COLO668 (cell line): ENCODE results near the gene CHMP4A.
"Not testable (repeated sequence)": the region's sequence is repeated elsewhere in the genome, so short reads cannot be mapped to it uniquely, and the experiment has no call there.

Source experiments
- DNase-seq: peaks from one replicate; lab custom pipeline; 2025; ENCODE audit not compliant: unreplicated experiment; lab: John Stamatoyannopoulos, UW

CHMP4A gene

GRCh38 chr14:24247422-24247821 lies 34.1 kb upstream of the CHMP4A start:
- DNase-seq, result no peak

- no peak for DNase-seq
Measured at GRCh38 chr14:24246765-24247212, 33.5 kb upstream of the CHMP4A start.

GRCh38 chr14:24245350-24245749 lies 32.1 kb upstream of the CHMP4A start:
- DNase-seq, result not testable (repeated sequence)

- DNase-seq, result peak; percentile 46
Measured at GRCh38 chr14:24243336-24243836, 30.1 kb upstream of the CHMP4A start.

- peak; percentile 97 for DNase-seq
Measured at GRCh38 chr14:24241829-24242443, 28.6 kb upstream of the CHMP4A start.

- DNase-seq, result no peak
Measured at GRCh38 chr14:24240110-24240918, 27.0 kb upstream of the CHMP4A start.

- no peak for DNase-seq
Measured at GRCh38 chr14:24238527-24239037, 25.3 kb upstream of the CHMP4A start.

- no peak for DNase-seq
Measured at GRCh38 chr14:24238123-24238522, 24.8 kb upstream of the CHMP4A start.

- no peak for DNase-seq
Measured at GRCh38 chr14:24237463-24237955, 24.2 kb upstream of the CHMP4A start.

GRCh38 chr14:24236689-24237462 lies 23.6 kb upstream of the CHMP4A start:
- no peak for DNase-seq

GRCh38 chr14:24235804-24236688 lies 22.8 kb upstream of the CHMP4A start:
- DNase-seq, result no peak

GRCh38 chr14:24234095-24235005 lies 21.1 kb upstream of the CHMP4A start:
- no peak for DNase-seq

- peak; percentile 6 for DNase-seq
Measured at GRCh38 chr14:24233538-24233866, 20.2 kb upstream of the CHMP4A start.

GRCh38 chr14:24232645-24233537 lies 19.6 kb upstream of the CHMP4A start, which contains the start of gene GMPR2:
Gene GMPR2 (plus strand): TSS chr14:24232929. CDS start chr14:24233254, 325 bp downstream.
- no peak for DNase-seq

GRCh38 chr14:24232121-24232644 lies 18.9 kb upstream of the CHMP4A start, which contains the start of gene NEDD8:
Gene NEDD8 (minus strand): TSS chr14:24232367. CDS start chr14:24232267, 100 bp downstream.
- DNase-seq, result peak; percentile 90

- peak; percentile 42 for DNase-seq
Measured at GRCh38 chr14:24231263-24232120, 18.2 kb upstream of the CHMP4A start.

GRCh38 chr14:24228902-24229301 lies 15.6 kb upstream of the CHMP4A start:
- DNase-seq, result no peak
